CD4-positive, alpha-beta T cell treated with Interleukin-15 for 4 hours (primary cell): Measurements from ENCODE around the gene NANOGP8.

Source experiments
- DNase-seq: peaks from one replicate; pipeline ENCODE4 v3.0.0-alpha.2; 2020; ENCODE audit warnings: low spot score

The NANOGP8 gene

GRCh38 chr15:35060591-35060990 is 24.5 kb downstream of the NANOGP8 start:
- DNase-seq: no peak

- no peak for DNase-seq
Observed at GRCh38 chr15:35058534-35059054, 26.5 kb downstream of the NANOGP8 start.

DNA sequence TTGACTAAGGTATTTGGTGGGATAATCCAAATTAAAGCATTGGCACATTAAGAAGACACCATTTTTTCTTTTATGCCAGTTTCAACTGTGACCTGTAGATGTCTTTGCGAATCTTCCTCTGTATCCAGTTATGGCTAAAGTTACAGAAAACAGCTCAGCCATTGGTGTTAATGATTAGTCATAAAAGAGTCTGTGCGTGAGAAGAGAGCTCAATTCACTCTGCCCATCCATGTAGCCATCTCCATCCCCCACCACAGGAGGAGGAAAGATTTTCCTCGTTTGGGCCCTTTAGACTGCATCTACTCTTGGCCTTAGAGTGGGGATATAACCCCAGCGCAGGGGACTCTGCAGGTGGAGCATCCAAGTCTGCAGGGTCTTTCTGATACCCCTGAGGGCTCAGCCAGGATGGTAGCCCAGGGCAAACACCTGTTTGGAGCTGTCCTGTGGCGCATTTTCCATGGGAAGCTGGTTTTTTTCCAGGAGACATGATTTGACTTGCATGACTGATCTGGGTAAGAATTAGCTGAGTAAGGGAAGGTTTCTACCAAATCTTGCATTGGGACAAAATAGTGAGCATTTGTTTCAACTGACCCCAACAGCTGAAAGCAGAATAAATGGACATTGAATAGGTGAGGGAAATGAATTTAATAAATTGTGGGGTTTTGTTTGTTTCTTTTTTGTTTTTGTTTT is 29.5 kb downstream of the NANOGP8 start:
- DNase-seq: no peak

DNA sequence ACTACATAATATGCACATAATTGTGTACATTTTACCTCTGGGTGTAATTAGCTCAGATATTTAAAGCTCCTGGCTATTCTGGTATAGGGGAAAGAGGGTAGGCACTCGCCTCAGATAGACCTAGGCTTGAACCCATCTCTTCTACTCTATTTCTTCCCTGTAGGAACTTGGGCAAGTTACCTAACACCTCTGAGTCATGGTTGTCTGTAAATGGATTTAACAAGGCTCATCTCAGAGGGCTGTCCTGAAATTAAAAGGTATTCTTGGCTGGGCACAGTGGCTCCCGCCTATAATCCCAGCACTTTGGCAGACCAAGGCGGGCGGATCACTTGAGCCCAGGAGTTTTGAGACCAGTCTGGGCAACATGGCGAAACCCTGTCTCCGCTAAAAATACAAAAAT is 30.7 kb downstream of the NANOGP8 start:
- DNase-seq: no peak

DNA sequence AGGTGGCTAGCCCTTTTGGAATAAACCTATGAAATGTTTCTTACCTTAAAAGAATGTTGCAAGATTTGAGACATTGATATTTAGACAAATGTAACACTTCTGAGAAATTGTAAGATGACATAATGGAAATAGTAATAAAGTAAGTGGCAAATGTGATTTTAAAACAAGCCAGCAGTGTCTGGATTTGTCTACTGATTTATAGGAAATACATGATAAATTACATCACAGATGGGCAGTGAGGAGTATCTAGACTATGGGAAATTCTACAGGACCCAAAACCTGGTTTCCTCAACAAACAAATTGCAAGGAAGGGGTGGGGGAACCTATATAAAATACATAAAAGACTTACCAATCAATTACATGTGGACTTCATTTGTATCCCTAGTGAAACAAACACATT is 37.1 kb downstream of the NANOGP8 start:
- no peak for DNase-seq

- DNase-seq: no peak
Observed at GRCh38 chr15:35047528-35047927, 37.6 kb downstream of the NANOGP8 start.

DNA sequence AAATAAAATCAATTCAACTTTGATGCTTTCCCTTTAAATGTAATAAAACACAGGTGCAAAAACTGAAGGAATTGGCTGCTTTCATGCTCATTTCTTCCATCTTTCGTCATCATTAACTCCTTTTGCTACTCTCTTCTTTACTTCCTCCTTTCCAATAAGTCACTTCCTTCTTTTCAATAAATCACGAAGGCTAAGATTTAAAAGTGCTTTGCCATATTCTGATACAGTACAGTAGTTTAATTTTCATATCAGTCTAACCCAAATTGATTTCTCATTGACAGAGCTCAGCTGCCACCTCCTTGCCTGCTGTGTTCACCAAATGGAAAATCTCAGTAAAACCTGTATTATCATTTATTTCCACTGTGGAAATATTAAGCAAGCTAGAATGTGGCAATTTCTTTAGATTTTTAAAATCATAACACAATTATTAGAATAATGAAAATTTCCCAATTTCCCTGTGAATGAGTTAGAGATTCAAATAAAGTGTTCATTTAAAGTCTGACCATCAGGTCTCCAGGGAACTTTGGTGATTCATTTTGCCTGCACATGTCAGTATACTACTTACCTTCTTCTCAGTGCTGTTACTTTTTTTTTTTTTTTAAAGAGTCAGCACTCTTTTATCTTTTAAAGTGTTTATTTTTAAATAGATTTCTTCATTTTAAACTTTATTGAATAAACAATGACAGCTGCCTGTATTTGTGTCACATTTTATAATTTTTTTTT is 41.6 kb downstream of the NANOGP8 start:
- DNase-seq: no peak

DNA sequence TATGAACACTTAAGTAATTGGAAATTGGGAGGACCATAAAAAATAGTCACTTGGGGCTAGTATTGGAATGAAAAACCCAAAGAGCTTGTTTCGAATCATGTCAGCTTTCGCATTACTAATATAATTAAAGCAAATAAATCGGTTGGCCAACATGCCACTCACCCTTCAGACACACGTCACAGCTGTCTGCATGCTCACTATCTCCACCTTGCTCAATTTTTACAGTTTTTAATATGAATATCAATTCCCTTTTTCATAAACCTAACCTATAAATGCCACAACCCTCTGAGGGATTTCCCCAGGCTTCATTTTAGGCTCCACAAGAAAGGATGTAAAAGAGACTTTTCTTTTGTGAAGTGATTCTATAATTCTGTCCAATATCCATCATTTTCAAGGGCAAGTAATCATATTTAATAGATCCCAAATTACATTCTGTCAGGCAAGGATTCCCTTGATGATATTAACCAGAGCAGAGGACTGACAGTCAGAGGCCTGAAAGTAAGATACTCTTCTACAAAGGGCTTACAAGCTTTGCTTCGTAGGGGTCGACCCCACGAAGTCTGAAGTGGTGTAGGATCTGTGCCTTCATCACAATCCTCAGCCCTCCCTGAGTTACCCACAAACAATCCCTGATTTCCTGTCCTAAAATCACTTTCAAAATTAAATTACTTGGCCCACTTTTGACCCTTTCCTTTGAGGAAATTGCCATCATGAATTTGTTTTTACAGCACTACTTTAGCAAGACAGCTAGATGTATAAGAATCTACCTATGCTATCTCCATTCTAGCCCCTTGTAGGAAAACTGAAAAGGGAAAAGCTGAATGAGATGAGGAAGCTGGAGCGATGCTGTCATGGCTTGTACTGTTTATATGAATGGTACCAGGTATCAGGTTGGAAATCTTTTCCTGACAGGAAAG is 44.5 kb downstream of the NANOGP8 start:
- DNase-seq: no peak

DNA sequence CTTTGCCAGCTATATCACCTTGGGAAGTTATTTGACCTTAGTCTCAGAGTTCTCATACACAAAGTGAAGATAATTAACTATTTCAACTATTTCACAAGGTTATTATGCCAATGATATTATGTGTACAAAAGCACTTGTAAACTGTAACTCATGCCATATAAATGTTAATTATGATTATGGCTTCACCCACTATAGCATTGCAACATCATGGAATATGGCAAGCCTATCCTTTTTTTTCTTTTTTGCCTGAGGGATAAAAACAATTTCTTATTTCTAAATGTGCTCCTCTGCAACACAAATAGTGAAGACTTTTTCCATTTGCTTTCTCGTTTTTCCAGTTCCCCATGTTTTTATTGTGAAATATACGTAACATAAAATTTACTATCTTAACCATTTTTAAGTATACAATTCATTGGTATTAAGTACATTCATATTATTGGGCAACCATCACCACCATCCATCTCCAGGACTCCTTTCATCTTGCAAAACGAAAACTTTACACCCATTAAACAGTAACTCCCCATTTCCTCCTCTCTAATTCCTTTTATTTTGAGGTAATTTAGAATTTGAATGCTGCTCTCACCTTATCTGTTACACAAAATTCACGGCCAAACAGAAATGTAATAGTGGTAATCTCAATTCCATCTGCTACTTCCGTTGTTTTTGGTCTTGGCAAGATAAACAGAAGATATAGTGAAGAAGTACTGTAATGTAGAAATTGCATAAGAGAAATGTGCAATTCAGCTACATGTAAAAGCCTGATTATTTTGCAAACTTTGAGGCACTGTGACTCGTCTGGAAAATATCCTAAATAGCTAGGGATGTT is 46.3 kb downstream of the NANOGP8 start:
- DNase-seq: no peak
